ENCODE data around the gene ADAM33.

ADAM33 gene

GRCh38 chr20:3627476-3627875 is 54.3 kb downstream of the ADAM33 start:
- no peak for DNase-seq (ENCODE audit: low spot score)
- TF ChIP-seq, protein P1, sequence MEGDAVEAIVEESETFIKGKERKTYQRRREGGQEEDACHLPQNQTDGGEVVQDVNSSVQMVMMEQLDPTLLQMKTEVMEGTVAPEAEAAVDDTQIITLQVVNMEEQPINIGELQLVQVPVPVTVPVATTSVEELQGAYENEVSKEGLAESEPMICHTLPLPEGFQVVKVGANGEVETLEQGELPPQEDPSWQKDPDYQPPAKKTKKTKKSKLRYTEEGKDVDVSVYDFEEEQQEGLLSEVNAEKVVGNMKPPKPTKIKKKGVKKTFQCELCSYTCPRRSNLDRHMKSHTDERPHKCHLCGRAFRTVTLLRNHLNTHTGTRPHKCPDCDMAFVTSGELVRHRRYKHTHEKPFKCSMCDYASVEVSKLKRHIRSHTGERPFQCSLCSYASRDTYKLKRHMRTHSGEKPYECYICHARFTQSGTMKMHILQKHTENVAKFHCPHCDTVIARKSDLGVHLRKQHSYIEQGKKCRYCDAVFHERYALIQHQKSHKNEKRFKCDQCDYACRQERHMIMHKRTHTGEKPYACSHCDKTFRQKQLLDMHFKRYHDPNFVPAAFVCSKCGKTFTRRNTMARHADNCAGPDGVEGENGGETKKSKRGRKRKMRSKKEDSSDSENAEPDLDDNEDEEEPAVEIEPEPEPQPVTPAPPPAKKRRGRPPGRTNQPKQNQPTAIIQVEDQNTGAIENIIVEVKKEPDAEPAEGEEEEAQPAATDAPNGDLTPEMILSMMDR (IDR thresholded peaks at IDR 0.05; ENCODE audit: extremely low read depth, missing control alignments), result no peak

DNA sequence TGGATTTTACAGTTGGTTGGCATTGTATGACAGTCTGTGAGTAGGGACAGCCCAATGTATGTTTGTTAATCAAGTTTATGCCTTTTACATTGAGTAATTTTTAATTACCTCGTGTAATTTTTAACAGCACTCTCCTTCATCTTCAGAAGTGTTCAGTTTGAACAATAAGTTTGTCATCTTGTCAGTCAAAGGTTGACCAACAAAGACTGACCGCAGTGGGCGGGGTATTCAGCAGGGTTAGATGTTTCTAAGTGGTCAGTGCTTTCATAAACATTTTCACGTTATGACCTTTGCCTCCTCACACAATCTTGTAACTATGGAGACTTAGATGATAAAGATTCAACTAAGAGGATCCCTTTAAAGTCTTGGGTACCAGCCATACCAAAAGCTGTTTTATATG is 59.4 kb downstream of the ADAM33 start:
- DNase-seq (ENCODE audit: low spot score), result no peak
- TF ChIP-seq, protein P1 (IDR thresholded peaks at IDR 0.05; ENCODE audit: extremely low read depth, missing control alignments), result no peak

GRCh38 chr20:3621111-3621510 is 60.7 kb downstream of the ADAM33 start:
- TF ChIP-seq, protein P1 (IDR thresholded peaks at IDR 0.05; ENCODE audit: extremely low read depth, missing control alignments), result no peak
- no peak for DNase-seq (ENCODE audit: low spot score)
